GM04504 (cell line): Measurements from ENCODE around the gene PIAS2.
"Not testable (repeated sequence)": the region's sequence is repeated elsewhere in the genome, so short reads cannot be mapped to it uniquely, and the experiment has no call there.

ENCODE experiments used
- DNase-seq: peaks from one replicate; pipeline ENCODE4 v3.0.0-alpha.2; 2012; ENCODE audit warnings: low read depth

The PIAS2 gene

DNA sequence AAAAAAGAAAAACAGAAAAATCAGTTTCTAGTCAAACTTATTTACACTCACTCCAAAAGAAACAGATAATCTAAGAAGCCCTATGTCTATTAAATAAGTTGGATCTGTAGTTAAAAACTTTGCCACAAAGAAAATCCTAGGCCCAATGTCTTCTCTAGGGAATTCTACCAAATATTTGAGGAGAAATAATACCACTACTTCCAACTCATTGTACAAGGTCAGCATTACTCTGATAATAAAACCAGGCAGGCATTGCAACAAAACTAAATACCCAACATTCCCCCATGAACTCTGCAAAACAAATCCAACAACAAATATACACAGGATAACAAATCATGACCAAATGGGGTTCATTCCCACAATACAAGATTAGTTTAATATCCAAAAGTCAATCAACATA is 86.7 kb downstream of the PIAS2 start:
- no peak for DNase-seq

DNA sequence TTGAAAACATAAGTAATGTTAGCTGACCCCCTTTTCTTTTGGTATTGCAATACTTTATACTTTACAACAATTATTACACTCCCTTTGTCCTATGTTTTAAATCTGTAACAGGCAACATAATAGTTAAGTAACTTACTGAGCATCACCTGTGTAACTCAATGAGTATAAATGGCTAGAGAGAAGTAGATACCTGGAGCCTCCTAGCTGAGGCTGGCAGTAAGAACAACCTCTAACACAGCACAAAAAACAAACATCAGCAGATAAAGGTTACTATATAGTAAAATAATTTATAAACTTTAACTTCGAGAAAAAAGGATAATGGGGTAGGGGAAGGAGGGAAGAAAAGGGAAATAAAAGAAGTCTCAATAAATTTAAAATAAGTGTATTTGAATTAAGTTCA is 87.4 kb downstream of the PIAS2 start:
- DNase-seq: no peak

DNA sequence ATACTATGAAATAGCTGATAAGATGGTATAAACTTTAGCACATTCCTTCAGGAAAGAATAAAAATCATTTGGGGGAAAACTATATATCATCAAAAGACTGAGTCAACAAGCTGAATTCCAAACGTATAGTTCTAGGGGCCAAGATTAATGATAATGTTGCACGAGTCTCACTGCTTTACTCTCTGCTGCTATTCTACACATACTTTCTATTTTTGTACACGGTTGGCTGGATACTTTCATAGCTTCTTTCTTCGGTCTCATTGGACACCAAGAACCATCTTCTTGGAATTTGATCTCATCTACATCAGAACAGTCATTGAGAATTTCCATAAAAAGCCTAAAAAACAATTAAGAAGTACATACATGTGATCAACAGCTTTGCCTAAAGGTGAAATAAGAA is 87.8 kb downstream of the PIAS2 start:
- DNase-seq: no peak

DNA sequence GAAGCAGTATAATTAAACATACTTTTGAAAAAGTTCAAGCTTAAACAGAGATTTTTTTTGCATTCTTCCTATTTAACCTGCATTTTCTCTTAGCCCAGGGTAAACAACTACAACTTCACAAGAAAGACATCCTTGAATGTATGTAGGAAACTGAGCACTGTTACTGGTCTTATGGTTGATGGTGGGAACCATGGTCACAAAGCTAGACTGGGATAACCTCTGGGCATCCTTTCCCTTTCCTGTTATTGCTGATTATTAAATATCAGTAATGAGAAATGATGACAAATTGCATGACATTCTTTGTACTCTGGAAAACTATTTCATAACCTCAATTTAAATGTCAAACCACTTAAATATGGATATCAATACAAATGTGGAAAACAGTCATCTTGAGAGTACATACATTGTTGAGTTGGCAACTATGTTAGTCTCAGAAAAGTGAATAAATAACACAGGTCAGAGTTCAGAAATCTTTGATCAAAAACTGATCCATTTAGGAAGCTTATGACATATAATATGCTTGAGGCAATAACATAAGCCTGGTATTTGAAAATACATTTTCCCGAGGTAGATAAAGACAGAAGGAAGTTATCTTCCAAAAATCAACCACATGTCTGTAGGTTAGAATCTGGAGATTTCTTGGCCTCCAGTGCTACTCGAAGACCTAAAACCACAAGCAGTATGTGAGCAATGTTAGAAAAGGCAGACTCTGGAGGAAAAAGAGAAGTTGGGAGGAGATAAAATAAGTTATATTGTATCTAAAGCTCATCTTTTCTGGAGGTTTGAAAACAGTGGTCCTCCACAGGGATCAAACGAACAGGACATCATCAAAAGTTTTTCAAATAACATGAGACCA is 95.2 kb downstream of the PIAS2 start:
- no peak for DNase-seq

DNA sequence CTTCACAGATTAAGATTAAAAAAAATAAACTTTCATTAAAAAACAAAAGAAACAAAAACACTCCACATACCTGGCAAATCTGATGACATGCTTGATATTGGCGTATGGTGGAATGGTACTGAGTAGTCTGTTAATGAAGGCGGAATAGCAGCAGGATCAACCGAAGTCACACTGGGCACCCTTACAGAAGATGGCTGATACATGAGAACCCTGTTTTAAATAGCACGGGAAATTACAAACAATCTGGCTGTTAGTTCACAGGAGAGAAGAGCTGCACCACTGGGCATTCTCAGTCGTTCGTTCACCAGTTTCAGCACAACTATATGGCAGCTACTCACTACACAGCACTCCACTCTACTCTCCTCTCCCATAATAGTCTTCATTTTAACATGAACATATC is 96.4 kb downstream of the PIAS2 start:
- no peak for DNase-seq

DNA sequence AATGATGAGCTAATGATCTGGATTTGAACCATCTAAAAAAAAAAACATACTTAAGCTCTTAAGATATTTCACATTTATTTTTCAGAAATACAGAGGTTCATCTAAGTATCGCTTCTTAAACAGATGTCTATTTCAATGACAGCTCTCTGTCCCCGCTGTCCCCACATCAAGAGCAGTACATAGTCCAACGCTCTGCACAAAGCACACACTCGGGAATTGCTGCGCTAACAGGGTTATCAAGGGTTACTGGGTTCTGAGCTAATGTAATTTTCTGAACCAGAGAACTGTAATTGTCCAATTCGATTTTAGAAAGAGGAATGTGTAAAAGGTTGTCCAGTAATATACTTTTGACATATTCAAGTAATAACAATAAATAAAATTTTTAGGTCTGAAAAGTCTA is 101.6 kb downstream of the PIAS2 start:
- no peak for DNase-seq

DNA sequence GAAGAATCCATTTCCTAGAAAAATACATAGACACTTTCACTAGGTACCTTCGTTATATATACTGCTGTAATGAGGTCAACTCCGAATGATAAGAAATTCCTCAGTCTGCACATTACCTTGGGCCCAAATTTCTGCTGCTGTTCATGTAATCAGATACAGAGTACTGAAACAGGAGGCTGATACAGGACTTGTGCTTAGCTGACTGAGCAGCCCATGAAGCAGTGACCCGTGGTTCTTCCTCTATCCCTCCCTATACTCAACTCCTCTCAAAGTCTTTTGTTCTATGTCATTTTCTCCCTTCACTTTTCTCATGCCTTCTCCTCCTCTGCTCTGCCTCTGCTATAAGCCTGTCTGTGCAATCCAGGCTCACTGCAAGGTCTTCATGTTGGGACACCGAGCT is 102.9 kb downstream of the PIAS2 start:
- no peak for DNase-seq

DNA sequence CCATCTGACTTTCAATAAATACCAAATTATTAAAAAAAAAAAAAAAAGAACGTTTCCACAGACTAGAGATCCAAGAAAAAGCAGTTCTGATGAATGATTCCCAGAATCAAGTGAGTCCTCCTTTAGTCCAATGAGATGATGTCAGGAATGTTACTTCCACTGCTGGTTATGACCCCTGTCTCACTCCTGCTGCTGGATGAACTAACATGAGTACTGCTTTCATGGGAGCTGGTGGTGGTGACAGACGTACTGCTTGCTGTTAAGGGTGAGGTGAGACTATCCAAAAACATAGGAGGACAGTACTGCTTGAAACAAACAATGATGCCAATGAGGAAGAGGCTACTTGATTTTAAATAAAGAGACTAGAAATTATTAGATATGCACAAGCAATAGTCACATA is 105.0 kb downstream of the PIAS2 start:
- no peak for DNase-seq

DNA sequence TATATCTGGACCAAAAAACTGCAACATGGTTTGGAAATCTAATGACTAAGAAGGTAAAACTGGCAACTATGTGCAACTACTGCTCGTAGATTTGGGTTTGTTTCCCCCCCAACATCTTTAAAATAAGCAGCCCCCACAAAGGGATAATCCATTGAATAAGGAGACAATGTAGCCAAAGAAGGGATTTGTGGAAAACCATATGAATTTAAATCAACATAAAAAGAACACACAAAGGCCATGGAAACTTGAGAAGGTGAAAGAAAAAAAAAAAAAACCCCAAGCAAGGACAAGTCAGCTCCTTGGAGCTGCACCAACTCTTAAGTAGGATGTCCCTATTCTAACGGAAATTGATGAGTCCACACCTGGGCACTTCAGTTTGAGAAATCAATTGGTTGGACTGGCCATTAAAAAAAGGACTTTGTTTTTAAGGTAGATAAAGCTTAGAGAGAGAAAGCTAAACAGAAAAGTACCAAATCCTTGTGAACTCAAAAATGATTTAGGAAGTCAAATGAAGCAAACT is 106.8 kb downstream of the PIAS2 start:
- no peak for DNase-seq

DNA sequence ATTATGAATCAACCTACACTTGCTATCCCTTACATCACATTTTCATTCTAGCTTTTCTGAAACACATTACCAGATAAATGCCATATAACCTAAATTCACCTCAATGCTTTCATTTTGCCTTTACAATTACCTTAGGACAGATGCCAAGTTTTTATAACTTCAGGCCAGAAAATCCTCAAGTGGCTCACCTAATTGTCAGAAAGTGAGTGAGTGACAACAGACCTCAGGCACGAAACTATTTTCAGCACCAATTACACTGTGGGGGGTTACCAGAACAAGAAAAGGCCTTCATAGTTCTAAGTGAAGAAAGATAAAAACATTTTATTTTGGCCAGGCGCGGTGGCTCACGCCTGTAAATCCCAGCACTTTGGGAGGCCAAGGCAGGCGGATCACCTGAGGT is 108.2 kb downstream of the PIAS2 start:
- DNase-seq: no peak

DNA sequence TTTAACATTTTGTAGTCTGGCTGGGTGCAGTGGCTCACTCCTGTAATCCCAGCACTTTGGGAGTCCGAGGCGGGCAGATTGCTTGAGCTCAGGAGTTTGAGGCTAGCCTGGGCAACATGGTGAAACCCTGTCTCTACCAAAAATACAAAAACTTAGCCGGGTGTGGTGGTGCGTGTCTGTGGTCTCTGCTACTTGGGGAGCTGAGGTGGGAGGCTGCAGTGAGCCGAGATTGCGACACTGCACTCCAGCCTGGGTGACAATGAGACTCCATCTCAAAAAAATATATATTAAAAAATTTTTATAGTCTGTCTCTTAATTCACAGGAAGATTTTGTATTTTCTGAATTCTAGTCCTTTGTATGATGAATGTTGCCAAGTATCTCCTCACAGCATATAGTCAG is 121.4 kb downstream of the PIAS2 start:
- DNase-seq: not testable (repeated sequence)

DNA sequence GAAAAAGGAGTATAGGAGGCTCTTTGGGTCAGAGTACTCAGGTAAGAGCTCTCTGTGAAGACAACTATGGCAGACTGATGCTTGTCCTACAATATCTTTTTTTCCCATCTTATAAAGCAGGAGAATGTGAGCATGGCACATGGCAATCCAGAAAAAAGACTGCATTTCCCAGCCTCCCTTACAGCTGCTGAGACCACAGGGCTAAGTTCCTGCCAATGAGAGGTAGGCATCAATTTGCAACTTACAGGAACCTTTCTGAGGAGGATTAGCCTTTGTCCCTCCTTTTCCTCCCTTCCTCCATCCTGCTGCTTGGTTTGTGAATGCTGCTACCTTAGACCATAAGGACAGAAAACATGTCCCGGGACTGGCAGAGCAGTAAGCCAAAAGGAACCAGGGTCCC is 122.7 kb downstream of the PIAS2 start:
- DNase-seq: no peak

DNA sequence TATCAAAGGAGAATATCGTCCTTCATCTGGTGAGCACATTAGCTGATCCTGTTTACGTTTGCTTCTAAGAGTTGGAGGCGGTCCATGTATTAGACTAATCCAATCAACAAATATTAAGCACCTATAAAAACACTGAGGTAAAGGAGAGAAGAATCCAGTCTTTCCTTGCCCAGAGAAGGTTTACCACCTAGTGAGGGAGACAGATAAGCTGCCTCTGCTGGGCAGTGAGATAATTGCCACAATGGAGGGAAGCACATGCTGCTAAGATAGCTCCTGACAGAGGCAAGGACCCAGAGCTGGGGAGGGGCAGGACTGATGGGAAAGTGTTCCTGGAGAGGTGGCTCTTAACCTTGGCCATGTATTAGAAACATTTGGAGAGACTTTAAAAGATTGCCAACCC is 123.7 kb downstream of the PIAS2 start:
- no peak for DNase-seq

DNA sequence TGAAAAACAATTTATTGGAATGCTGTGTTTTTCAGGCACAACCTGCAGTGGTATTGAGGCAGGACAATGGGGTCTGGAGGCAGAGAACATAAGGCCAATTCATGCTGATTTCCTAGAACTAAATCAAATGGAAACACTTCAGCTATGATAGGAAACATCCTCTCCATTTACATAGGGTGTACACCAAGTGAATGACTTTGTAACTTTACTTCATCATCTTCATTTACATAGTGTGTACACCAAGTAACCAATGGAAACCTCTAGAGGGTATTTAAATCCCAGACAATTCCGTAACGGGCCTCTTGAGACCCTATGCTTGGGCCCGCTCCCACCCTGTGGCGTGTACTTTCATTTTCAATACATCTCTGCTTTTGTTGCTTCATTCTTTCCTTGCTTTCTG is 128.2 kb downstream of the PIAS2 start:
- DNase-seq: no peak

DNA sequence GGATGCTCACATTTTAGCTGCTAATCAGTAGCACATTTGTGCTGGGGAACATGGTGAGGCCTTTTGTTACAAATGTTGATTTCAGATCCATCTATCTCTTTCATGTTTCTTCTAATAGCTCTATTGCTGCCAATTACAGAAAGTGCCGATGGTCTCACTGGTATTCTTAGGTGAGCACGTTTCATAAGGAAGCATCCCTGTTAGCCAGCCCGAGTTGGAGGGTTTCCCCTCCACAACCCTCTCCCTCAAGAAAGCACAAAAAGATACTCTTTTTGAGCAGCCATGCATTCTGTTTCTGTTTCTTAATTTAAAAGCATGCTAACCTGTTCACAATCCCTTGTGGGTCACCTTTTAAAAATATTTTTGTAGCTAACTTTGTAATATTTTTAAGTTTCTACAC is 129.6 kb downstream of the PIAS2 start:
- no peak for DNase-seq

DNA sequence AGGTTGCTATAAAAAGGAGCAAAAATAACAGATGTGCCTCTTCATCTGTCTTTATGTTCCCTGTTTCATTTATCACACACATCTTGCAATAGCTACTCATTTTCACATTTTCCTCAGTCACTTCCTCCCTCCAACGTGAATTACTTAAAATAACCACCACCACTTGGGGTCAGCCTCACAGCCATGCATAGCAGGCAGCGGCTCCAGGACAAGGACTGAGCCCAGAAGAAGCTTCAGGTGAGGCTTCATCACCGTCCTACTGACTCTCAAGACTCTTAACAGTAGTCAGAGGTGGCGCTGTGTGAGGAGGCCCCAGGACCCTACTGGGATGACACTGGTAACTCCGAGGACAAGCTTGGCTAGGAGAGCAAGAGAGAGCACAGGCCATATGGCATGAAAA is 144.9 kb downstream of the PIAS2 start:
- no peak for DNase-seq

DNA sequence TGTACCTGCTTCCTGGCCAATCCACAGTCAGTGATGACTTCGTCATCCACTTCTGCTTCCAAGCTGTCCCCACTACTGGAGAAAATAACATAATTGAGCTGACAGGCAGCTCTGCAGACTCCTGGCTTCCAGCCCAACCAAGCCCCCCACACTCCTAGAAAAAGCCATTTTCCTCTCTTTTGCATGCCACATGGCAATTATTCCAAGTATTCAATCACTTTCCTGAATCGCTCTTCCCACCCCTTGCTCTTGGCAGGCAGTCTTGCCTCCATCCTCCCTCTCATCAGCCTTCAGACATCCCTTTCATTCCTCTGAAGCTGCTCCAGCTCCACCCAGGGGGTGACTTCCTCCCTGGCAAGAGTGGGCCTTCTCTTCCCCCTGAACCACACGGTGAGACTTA is 146.2 kb downstream of the PIAS2 start:
- no peak for DNase-seq

DNA sequence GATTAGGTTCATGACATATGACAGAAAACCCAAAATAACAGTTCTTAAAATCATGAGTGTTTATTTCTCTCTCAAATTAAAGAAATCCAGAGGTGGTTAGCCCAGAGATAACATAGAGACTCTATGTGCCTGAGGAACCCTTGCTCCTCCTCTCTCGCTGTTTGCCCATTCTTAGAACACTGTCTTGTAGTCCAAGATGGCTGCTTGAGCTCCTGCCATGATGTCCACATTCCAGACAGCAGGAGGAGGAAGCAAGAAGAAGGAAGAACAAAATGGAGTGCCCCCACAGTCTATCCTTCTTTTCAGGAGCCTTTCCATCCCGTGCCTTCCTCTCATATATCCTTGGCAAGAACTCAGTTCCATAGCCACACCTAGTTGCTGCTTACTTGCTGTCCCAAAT is 146.6 kb downstream of the PIAS2 start:
- no peak for DNase-seq

DNA sequence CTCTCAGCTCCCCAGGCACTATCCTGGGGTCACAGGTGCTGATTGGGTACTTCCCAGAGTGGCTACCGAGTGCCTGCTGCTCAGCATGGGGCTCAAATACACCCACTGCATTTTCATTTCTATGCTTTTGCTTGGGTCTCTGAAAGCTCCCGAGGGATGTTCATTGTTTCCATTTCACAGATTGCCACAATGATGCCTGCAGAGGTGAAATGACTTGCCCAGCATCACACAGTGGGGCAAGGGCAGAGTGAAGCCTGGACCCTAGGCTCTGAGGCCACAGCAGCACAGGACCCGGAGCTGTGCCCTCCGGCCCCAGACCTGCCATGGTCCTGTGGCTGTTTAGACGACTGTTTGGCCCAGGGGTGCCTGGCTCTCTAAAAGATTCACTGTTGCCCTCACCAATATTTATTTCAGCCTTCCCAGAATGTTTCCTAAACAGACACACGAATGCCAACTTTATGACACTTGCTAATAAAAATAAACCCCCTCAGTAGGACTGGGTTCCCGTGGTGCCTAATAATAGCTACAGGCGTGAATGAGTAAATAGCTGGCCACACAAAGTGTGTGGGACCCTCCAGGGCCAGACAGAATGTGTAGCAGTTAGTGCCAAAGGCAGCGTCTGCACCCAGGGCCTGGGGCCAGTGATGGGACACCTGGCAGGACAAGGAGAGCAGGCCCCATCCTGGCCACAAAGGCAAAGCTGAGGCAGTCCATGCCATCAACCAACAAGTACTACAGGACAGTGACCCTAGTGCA is 149.0 kb downstream of the PIAS2 start:
- DNase-seq: no peak

DNA sequence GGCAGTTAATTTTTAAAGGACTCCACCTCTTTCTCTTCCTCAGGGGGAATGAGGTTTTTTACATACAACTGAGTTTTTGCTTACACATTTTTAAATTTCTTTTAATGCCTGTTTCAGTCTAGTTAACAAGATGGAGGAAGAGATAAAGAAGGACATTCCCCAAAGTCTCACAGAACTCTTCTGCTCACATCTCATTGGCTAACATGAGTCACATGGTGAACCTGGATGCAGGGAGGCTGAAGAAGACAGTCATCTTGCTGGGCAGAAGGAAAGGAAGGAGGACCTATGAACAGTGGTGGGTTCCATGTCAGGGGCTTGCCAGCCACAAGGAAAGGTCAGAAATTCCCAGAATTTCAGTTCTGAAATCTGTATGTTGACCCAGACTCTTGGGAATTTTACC is 150.1 kb downstream of the PIAS2 start:
- no peak for DNase-seq

DNA sequence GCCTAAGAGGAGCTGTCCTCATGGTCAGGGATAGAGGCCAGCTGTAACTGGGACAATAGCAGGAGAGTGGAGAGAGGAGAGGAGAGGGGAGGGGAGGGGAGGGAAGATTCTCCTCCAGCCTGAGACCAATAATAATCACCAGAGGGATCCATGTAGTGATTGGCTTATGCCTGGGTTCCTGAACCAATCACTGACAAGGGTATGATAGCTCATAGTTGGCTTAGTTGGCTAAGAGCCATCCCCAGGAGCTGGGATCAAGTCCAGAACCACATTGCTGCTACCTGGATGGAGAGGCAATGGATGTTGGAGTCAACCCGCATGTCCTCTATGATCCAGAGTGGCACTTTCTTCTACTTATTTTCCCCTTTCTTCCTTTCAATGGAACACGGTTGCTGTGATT is 152.7 kb downstream of the PIAS2 start:
- DNase-seq: no peak

DNA sequence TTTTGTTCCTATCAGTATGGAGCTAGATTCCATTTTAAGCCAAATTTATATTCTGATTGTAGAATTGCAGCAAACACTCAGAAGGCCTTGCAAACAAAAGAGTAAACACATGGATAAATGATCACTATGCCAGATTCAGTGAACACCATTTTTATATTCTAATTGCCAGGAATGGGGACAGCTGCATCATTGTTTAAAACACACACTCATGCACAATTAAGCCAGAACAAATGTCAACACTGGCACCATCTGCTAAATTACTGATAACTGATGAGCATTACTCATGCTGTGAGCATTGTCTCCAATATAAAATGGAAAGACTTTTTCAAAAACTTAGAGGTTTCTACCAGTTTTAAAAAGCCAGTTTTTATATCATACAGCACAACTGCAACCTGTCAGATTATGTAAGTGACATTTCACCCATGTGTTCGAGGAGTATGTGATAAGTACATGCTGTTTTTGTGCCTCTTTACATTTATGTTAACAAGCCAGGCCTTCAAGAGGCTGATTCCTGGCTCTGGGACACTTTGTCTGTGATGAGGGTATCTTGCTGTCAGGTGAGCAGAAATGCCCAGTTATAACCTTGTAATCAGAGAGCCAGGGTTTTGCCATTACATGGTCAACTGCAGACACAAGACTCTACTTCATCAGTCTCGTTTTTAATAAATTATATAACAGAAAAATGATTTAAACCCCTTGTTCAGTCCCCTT is 156.1 kb downstream of the PIAS2 start:
- DNase-seq: no peak

DNA sequence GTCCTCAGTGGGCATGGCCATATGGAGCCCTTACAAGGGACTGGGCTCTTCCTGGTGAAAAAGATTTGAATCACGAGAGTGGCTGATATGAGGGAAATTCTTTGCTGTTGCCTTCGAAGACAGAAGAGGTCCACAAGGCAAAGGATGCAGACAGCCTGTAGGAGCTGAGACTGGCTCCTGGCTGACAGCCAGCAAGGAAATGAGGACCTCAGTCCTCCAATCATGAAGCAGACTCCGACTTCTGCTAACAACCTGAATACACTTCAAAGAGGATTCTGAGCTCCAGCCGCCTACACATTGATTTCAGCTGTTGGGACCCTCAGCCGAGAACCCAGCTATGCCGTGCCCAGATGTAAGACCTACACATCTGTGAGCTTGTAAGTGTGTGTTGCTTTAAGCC is 157.4 kb downstream of the PIAS2 start:
- no peak for DNase-seq
